GM06990 (cell line): ENCODE results near the gene ALPI.

Source experiments
- DNase-seq: peaks from one replicate; pipeline ENCODE4 v3.0.0-alpha.2; 2011; ENCODE audit not compliant: insufficient read length; ENCODE audit errors: extremely low read depth
- H3K27me3 ChIP-seq: replicated peaks from 2 replicates; pipeline ENCODE4 v1.6.0; 2011; ENCODE audit warnings: low read length; ENCODE audit not compliant: control insufficient read depth, insufficient read depth
- H3K36me3 ChIP-seq: 2 replicates; pipeline ENCODE4 v1.5.1; 2011; ENCODE audit warnings: low read length; ENCODE audit not compliant: control insufficient read depth, insufficient read depth
- H3K4me3 ChIP-seq: replicated peaks from 2 replicates; pipeline ENCODE4 v1.5.1; 2011; ENCODE audit warnings: low read depth, mild to moderate bottlenecking, control low read depth, low read length
- CTCF ChIP-seq: IDR thresholded peaks from 2 replicates; pipeline ENCODE4 v1.5.1; 2011; ENCODE audit warnings: low read length, control low read depth, mild to moderate bottlenecking, inconsistent platforms; ENCODE audit not compliant: insufficient read depth, poor library complexity, severe bottlenecking

ALPI gene

GRCh38 chr2:232466221-232466620, 10.3 kb downstream of the ALPI start:
- no peaks in the 10 kb centered on the region for H3K36me3 ChIP-seq
- no peak overlapping the region for H3K4me3 ChIP-seq
- TF ChIP-seq CTCF = no peak
- no peak for DNase-seq
- no peaks in the 10 kb centered on the region for H3K27me3 ChIP-seq

GRCh38 chr2:232473467-232473890, 17.5 kb downstream of the ALPI start:
- DNase-seq = no peak
- Histone ChIP-seq H3K4me3 (no peak overlapping the region), H3K27me3 (no peaks in the 10 kb centered on the region; the same call in 1 of the 2 replicates), H3K36me3 (no peaks in the 10 kb centered on the region)
- TF ChIP-seq CTCF = no peak

- H3K36me3 ChIP-seq = no peaks in the 10 kb centered on the region
- H3K27me3 ChIP-seq = no peaks in the 10 kb centered on the region; the same call in 1 of the 2 replicates
- H3K4me3 ChIP-seq = no peak overlapping the region
- no peak for DNase-seq
- TF ChIP-seq CTCF = no peak
These were observed 20.1 kb downstream of the ALPI start for GRCh38 chr2:232476045-232476444.

GRCh38 chr2:232476791-232477190, 20.8 kb downstream of the ALPI start:
- H3K4me3 ChIP-seq = no peak overlapping the region
- H3K36me3 ChIP-seq = no peaks in the 10 kb centered on the region
- DNase-seq = no peak
- TF ChIP-seq CTCF = no peak
- no peaks in the 10 kb centered on the region; the same call in 1 of the 2 replicates for H3K27me3 ChIP-seq

- H3K27me3 ChIP-seq = no peaks in the 10 kb centered on the region; the same call in 1 of the 2 replicates
- no peak for DNase-seq
- H3K4me3 ChIP-seq = no peak overlapping the region
- no peaks in the 10 kb centered on the region for H3K36me3 ChIP-seq
- TF ChIP-seq CTCF = no peak
These were observed 22.0 kb downstream of the ALPI start for GRCh38 chr2:232477751-232478510.
